K562 (cell line): ENCODE measurements around the gene GPR108. TPM values are rescaled to one million over a fixed set of nuclear protein-coding genes. Genes with fewer than 3 reads are reported as not detected.

Experiments
- BACH1 ChIP-seq: fragments of 200-800 bp; sonication (Bioruptor generic); IDR thresholded peaks from 2 replicates; pipeline ENCODE4 v1.6.1; 2016; ENCODE audit warnings: missing genetic modification characterization, missing compliant biosample characterization
- BDP1 ChIP-seq: IDR thresholded peaks from 3 replicates; pipeline ENCODE4 v1.6.1; 2011; ENCODE audit not compliant: insufficient read length, insufficient read depth
- FOXA1 ChIP-seq: fragments of 450-650 bp; IDR thresholded peaks from 2 replicates; pipeline ENCODE4 v1.6.1; 2016; ENCODE audit warnings: mild to moderate bottlenecking, borderline replicate concordance
- HDAC1 ChIP-seq, 2 experiments: fragments of 450-650 bp; IDR thresholded peaks; 2 replicates each; pipeline ENCODE4 v1.6.1; 2016 to 2017; ENCODE audit warnings: inconsistent platforms in 1 of 2, mild to moderate bottlenecking in 1 of 2, moderate library complexity in 1 of 2
- HDAC6 ChIP-seq: IDR thresholded peaks from 2 replicates; pipeline ENCODE4 v1.6.1; 2012; ENCODE audit warnings: low read depth, mild to moderate bottlenecking, control low read depth, inconsistent platforms, low read length, moderate library complexity
- HLTF ChIP-seq: fragments of 450-650 bp; IDR thresholded peaks from 2 replicates; pipeline ENCODE4 v1.6.1; 2016
- KDM4B ChIP-seq, 2 experiments: fragments of 450-650 bp in 1 of 2; sonication (generic) in 1 of 2; IDR thresholded peaks; 2 replicates each; pipeline ENCODE4 v1.6.1; 2016 to 2017; ENCODE audit warnings: borderline replicate concordance in 2 of 2, antibody characterized with exemption in 1 of 2, low read depth in 1 of 2, mild to moderate bottlenecking in 1 of 2
- KLF13 ChIP-seq: fragments of 450-650 bp; IDR thresholded peaks from 2 replicates; pipeline ENCODE4 v1.6.1; 2016; ENCODE audit warnings: missing genetic modification characterization, low read depth, mild to moderate bottlenecking, missing compliant biosample characterization, moderate library complexity, borderline replicate concordance
- MCM5 ChIP-seq: fragments of 450-650 bp; IDR thresholded peaks from 2 replicates; pipeline ENCODE4 v1.6.1; 2016; ENCODE audit warnings: low read depth
- POLR2AphosphoS2 ChIP-seq: IDR thresholded peaks from 2 replicates; pipeline ENCODE4 v1.6.1; 2012; ENCODE audit warnings: low read length, improper control_type of control experiment
- PREB ChIP-seq: sonication (generic); formaldehyde crosslinking; IDR thresholded peaks from 2 replicates; pipeline ENCODE4 v1.8.1; 2023; ENCODE audit warnings: mild to moderate bottlenecking, missing genetic modification reagents
- PRMT5 ChIP-seq: sonication (generic); formaldehyde crosslinking; IDR thresholded peaks from 2 replicates; pipeline ENCODE4 v1.5.0; 2020; ENCODE audit warnings: missing genetic modification reagents
- RFX5 ChIP-seq: IDR thresholded peaks from 2 replicates; pipeline ENCODE4 v1.6.1; 2011; ENCODE audit warnings: low read depth, mild to moderate bottlenecking, improper control_type of control experiment, low read length
- SLC30A9 ChIP-seq: fragments of 250-450 bp; sonication (Bioruptor Pico); IDR thresholded peaks from 2 replicates; pipeline ENCODE4 v1.8.0; 2022; ENCODE audit warnings: mild to moderate bottlenecking, moderate library complexity
- SMAD3 ChIP-seq: fragments of 450-650 bp; formaldehyde crosslinking; conservative IDR thresholded peaks from 2 replicates; pipeline ENCODE4 v1.4.0; 2020; ENCODE audit warnings: mild to moderate bottlenecking
- SP1 ChIP-seq: sonication (generic); formaldehyde crosslinking; IDR thresholded peaks from 2 replicates; pipeline ENCODE4 v1.8.1; 2022; ENCODE audit warnings: mild to moderate bottlenecking, missing genetic modification reagents
- SREBF2 ChIP-seq: sonication (generic); formaldehyde crosslinking; IDR thresholded peaks from 2 replicates; pipeline ENCODE4 v1.4.0; 2020; ENCODE audit warnings: mild to moderate bottlenecking, missing genetic modification reagents
- TEAD1 ChIP-seq, 2 experiments: fragments of 450-650 bp in 1 of 2; sonication (generic) in 1 of 2; formaldehyde crosslinking; IDR thresholded peaks; 2 replicates each; pipeline versions ENCODE4 v1.4.0 to v1.8.0; 2020 to 2022; ENCODE audit warnings: mild to moderate bottlenecking in 2 of 2, missing genetic modification reagents in 1 of 2
- ZBED1 ChIP-seq: IDR thresholded peaks from 2 replicates; pipeline ENCODE4 v1.6.1; 2014
- ZBTB1 ChIP-seq: sonication (generic); formaldehyde crosslinking; IDR thresholded peaks from 2 replicates; pipeline ENCODE4 v1.8.1; 2023; ENCODE audit warnings: missing genetic modification reagents, low read depth, mild to moderate bottlenecking, borderline replicate concordance
- ZBTB17 ChIP-seq: fragments of 450-650 bp; formaldehyde crosslinking; IDR thresholded peaks from 2 replicates; pipeline ENCODE4 v1.4.0; 2020; ENCODE audit warnings: mild to moderate bottlenecking
- ZFP36 ChIP-seq: fragments of 150-350 bp; IDR thresholded peaks from 2 replicates; pipeline ENCODE4 v1.6.1; 2018; ENCODE audit warnings: low read length, low read depth; ENCODE audit not compliant: partially characterized antibody
- ZFPM2 ChIP-seq: fragments of 250-450 bp; sonication (Bioruptor Pico); IDR thresholded peaks from 2 replicates; pipeline ENCODE4 v1.5.1; 2022; ENCODE audit warnings: mild to moderate bottlenecking
- ZNF239 ChIP-seq: fragments of 250-450 bp; sonication (Bioruptor Pico); IDR thresholded peaks from 2 replicates; pipeline ENCODE4 v1.4.0; 2020; ENCODE audit warnings: mild to moderate bottlenecking
- ZNF263 ChIP-seq: sonication (generic); formaldehyde crosslinking; IDR thresholded peaks from 2 replicates; pipeline ENCODE4 v1.8.0; 2022; ENCODE audit warnings: mild to moderate bottlenecking, missing genetic modification reagents, borderline replicate concordance
- ZNF280B ChIP-seq: fragments of 250-450 bp; sonication (Bioruptor Pico); IDR thresholded peaks from 2 replicates; pipeline ENCODE4 v1.5.1; 2021; ENCODE audit warnings: mild to moderate bottlenecking
- ZNF764 ChIP-seq: fragments of 250-450 bp; sonication (Bioruptor Pico); IDR thresholded peaks from 2 replicates; pipeline ENCODE4 v1.4.0; 2020; ENCODE audit warnings: low read depth, mild to moderate bottlenecking, moderate library complexity
- polyA plus RNA-seq, 8 experiments: library from polyadenylated mRNA; depleted of rRNA in 4 of 8; stranded (reverse) in 5 of 8; unstranded in 3 of 8; fragments of >200 nt; fragmentation: Nextera tagmentation in 2 of 8; fragmentation: Illumina TruSeq in 1 of 8; extraction: Ambion mirVana in 2 of 8; extraction: Trizol in 1 of 8; gene quantifications; 2 replicates each; pipeline versions ENCODE4 v1.2.1 to v1.2.3, GENCODE V29; 2011 to 2014; ENCODE audit warnings: inconsistent platforms in 1 of 8, missing spikeins in 1 of 8
- total RNA-seq, 7 experiments: library from RNA; depleted of rRNA in 6 of 7; stranded (reverse); fragments of >200 nt in 6 of 7; fragmentation: Illumina TruSeq in 2 of 7; extraction: Trizol in 2 of 7; gene quantifications; 2 replicates each; pipeline versions ENCODE4 v1.2.1 to v1.2.3, GENCODE V29; 2011 to 2021; ENCODE audit warnings: low replicate concordance in 1 of 7

The GPR108 gene
- total and polyA plus RNA-seq, 9 of the 15 experiments (the other 6 are each of a cell fraction or from before 2014, with no cell fraction given), result 2.4 to 33.2 (median 24.4) TPM

DNA sequence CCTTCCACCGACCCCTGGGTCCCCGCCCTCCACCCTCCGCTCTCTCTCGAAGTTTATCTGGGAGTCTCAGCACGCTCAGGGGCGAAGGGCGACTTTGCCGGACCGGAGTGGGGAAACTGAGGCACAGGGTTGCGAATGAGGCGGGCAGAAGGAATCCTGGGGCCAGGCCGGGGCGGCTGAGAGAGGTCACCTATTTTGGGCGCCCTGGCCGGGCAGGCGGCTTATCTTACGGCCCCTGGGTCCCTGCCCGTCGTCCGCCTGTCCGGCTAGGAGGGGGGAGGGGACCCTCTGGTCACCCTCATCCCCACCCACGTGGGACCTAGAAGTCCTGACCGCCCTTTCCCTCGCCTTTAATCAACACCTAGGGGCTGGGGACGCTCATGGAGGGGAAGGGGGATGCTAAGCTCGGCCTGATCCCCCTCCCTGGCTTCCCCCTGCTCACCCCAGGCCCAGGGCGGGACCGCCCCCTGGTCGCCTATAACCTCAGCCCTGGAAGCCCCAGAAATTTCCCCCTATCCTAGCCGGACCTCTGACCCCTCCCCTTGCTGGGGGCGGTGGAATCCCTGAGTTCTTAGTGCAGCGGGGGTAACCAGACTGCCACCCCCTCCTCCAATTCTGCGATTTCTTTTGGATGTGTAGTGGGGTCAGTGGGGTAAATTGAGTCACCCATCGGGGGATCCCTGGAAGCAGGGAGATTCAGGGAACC, 2.7 kb upstream of the GPR108 start (continued):
- no peak for TF ChIP-seq ZFP36
- peak in 1 of 2 experiments; percentile 87; a peak in 2 of 4 replicates for TF ChIP-seq HDAC1 (IDR thresholded peaks at IDR 0.05)
- no peak for TF ChIP-seq SREBF2 (CRISPR knock-in tag)
- no peak for TF ChIP-seq ZFPM2 (CRISPR knock-in tag)
- no peak for TF ChIP-seq PRMT5 (CRISPR knock-in tag)
- TF ChIP-seq PREB (CRISPR knock-in tag), result no peak
- no peak for TF ChIP-seq POLR2AphosphoS2
- no peak for TF ChIP-seq ZNF764 (CRISPR knock-in tag)
- peak; percentile 60 for TF ChIP-seq KLF13 (tag)
- no peak for TF ChIP-seq ZNF280B
- TF ChIP-seq ZNF263 (CRISPR knock-in tag), result peak; percentile 94
- TF ChIP-seq SP1 (CRISPR knock-in tag), result no peak
- no peak for TF ChIP-seq FOXA1
- TF ChIP-seq ZBTB17 (CRISPR knock-in tag), result peak; percentile 72
- TF ChIP-seq HDAC6, result no peak
- no peak for TF ChIP-seq MCM5
- no peak for TF ChIP-seq BACH1 (tag)
- no peak for TF ChIP-seq SMAD3 (CRISPR knock-in tag)
- no peak for TF ChIP-seq ZBED1
- no peak for TF ChIP-seq BDP1
- TF ChIP-seq SLC30A9 (CRISPR knock-in tag), result no peak
- no peak for TF ChIP-seq HLTF
- no peak for TF ChIP-seq TEAD1 (CRISPR knock-in tag; IDR thresholded peaks at IDR 0.05)
- TF ChIP-seq ZNF239 (CRISPR knock-in tag), result no peak
- TF ChIP-seq RFX5, result no peak
- peak; percentile 13 for TF ChIP-seq ZBTB1 (CRISPR knock-in tag)
- TF ChIP-seq KDM4B (IDR thresholded peaks at IDR 0.05; ENCODE audit: borderline replicate concordance in 2 of 2, low read depth in 1 of 2), result no peak
